ENCODE measurements around the gene TSPAN5. TPM values are rescaled to one million over a fixed set of nuclear protein-coding genes. Genes with fewer than 3 reads are reported as not detected.

The TSPAN5 gene
- total RNA-seq, 1 donor from 2014 or later: 0.43 TPM

DNA sequence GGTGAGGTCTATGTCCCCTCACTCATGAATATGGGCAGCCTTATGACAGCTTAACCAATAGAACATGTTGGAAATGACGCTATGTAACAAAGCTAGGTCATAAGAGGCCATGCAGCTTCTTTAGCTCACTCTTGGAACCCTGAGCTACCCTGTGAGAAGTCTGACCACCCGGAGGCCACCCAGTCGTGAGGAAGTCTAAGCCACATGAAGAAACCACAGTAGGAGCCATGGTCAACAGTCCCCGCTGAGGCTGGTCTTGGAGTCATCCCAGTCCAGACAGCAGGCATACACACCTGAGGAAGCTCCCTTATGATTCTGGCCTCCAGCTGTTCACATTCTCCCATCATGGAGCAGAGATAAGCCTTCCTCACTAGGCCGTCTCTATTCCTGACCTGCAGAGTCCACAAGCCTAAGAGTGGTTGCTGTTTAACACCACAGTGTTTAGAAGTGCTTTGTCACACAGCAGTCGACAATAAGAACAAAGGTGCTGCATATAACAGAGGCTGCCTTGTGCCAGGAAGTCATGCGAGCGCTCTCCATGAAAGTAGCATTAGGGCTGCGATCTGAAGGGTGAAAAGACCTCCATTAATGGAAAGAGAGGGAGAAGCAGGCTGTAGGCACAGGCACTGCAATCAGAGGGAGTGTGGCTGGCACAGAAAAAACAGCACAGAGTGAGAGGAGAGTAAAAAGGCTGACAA lies 38.2 kb downstream of the TSPAN5 start:
- no peak for ATAC-seq
- DNase-seq (ENCODE audit: low spot score): no peak

GRCh38 chr4:98619180-98619579 lies 39.2 kb downstream of the TSPAN5 start:
- no peak for DNase-seq (ENCODE audit: low spot score)
- no peak for ATAC-seq

DNA sequence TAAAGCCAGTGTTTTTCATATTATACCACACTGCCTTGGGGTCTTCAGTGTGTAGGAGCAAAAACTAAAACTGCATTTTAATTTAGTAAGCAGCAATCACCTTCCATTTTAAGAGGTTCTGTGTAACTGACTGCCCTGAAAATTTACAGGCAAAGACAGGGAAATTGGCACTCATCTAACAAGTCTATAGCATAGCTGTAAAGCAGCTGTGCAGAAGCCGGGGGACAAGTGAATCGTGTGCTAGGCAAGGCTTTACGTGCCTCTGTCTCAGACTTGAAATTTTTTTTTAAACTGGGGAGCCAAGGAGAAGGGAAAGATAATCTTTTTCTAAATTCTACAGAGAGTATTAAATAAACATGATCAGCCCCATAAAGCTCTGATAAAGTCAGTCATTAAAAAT lies 39.7 kb downstream of the TSPAN5 start:
- no peak for DNase-seq (ENCODE audit: low spot score)
- ATAC-seq: no peak

DNA sequence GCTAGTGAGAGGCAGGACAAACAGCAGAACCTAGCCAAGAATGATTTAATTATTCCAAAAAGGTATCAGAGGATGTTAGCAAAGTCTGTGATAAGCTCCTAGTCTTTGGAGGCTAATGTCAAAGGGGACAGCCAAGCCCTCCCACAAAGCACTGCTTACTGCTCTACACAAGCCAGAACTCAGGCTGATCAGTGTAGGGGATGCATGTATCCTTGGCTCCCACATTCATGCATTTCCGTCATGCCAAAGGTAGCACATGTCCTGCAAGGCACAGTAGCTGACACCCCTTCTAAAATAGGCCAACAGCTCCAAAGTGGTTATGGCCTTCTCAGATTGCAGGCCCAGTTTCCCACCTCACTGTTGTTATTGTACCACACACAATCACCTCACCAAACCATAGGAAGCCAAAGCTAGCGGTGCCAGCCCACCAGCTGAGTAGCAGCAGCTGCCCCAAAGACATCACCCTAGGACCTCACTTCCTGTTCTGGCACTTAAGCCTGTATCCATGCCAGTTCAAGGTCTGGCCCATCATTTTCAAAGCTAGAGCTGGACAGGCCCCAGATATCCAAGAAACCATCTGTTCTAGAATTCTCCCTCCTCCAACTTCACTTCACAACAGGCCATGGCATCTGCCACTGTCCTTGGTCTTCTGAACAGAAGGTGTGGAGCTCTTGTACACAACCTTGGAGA lies 40.9 kb downstream of the TSPAN5 start:
- DNase-seq (ENCODE audit: low spot score): no peak
- no peak for ATAC-seq

GRCh38 chr4:98615991-98616390 lies 42.4 kb downstream of the TSPAN5 start:
- no peak for ATAC-seq
- DNase-seq (ENCODE audit: low spot score): no peak

DNA sequence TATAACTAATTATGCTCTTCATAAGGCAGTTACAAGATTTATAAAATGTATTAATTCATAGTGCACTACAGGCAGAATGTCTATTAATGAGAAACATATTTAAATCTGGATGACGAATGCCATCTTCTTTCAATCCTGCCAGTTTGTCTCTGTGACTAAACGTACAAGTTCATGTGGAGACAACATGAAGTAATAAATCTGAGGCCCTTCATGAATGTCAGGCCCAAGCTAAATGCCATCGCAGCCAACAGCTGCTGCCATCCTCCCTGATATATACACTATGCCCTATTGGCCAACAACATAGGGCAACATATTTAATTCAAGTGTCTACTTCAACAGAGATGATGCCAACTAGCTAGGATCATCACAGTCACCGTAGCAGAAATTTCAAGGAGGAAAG lies 43.7 kb downstream of the TSPAN5 start:
- no peak for ATAC-seq
- no peak for DNase-seq (ENCODE audit: low spot score)

- ATAC-seq (no peak), DNase-seq (ENCODE audit: low spot score) (no peak)
Measured at GRCh38 chr4:98614094-98614493, 44.3 kb downstream of the TSPAN5 start.

GRCh38 chr4:98613453-98614075 lies 44.8 kb downstream of the TSPAN5 start:
- ATAC-seq: no peak
- no peak for DNase-seq (ENCODE audit: low spot score)

DNA sequence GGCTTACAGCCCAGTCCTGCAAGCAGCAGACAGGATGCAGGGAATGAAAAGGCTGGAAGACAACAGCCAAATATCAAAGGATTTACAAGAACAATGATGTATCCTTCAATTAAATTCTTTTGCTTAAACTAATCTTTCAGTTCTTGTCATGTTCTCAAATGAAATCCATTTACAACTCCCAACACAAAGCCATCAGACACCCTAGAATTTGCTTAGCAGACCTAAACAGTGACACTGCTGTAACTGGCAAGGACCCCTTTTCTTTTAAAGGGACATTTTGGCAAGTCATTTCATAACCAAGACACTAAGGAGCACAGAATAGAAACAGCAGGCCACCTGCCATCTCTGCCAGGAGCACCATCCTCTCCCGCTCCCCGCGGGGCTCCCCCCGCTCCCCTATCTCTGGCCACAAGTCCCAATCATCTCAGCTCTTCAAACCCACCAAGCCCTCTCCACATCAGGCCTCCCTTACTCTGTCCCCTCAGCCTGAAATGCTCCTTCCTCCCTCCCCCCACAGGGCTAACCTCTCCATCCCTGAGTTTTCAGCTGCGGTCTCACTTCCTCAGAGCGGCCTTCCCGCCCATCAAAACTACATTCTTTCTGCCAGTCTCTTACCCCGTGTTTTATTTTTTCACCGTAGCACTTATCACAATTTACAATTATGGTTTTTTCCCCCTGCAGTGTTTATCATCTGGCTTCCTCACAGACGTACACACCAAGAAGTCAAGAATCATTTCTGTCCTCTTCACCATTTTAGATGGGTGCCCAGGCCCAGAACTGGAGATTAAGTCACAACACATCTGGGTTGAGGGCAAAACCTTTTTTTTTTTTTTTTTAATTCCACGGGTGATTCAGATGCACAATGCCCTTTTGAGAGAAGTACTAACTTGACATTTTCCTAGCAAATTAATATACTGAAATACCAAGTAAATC lies 45.8 kb downstream of the TSPAN5 start:
- no peak for ATAC-seq

DNA sequence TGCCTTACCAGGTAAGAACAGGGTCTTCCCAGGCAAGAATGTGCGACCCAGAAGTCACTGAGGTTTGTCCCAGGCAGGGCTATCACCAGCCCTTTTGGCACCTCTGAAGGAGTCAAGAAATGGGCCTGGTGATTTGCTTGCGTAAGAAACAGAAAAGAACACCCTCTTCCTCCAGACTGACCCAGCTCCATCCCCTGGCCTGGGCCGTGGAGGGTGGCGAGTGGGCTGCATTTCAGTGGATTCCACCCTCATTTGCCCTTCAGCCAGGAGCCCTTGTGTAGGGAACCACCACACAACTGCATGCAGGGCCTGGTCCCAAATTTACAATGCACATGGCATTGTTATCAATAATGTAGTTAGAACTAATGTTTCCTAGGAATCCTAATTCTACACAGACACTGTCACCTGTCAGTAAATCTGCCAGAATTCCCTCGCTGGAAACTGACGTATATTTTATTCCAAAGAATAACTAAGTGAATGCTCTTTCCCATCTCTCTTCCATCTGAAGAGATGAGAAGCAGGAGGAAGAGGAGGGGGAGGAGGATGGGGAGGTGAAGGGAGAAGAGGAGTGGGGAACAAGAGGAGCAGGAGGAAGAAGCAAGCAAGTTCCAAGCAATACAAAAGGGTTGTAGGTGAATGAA lies 46.6 kb downstream of the TSPAN5 start:
- ATAC-seq (no peak), DNase-seq (ENCODE audit: low spot score) (no peak)

More for the DNA sequence above, 45.8 kb downstream of the TSPAN5 start:
- no peak for DNase-seq (ENCODE audit: low spot score)

GRCh38 chr4:98610926-98611676 lies 47.3 kb downstream of the TSPAN5 start:
- no peak for ATAC-seq
- no peak for DNase-seq (ENCODE audit: low spot score)

GRCh38 chr4:98610431-98610830 lies 48.0 kb downstream of the TSPAN5 start:
- DNase-seq (ENCODE audit: low spot score) (no peak), ATAC-seq (no peak)

- DNase-seq (ENCODE audit: low spot score) (no peak), ATAC-seq (no peak)
Measured at GRCh38 chr4:98609934-98610333, 48.5 kb downstream of the TSPAN5 start.

DNA sequence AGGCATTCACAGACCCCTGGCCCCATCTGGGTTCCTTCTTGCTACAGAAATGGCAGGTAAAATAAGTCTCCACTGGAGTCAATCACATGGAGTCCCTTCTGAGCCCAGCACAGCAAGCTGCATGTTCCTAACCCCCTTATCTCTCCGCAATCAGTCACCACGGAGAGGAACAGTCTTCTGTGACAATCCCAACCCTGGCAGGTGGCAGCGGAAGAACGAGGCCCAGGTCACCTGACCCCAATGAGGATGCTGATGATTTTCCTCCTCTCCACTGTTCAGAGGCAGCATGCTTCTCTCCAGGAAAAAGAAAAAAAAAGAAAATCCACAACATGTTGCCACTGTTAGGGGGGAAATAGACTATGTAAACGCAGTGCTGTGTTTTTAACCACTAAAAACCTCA lies 50.1 kb downstream of the TSPAN5 start:
- ATAC-seq: no peak
- no peak for DNase-seq (ENCODE audit: low spot score)

GRCh38 chr4:98606894-98607293 lies 51.5 kb downstream of the TSPAN5 start:
- no peak for DNase-seq (ENCODE audit: low spot score)
- no peak for ATAC-seq

GRCh38 chr4:98605216-98605615 lies 53.2 kb downstream of the TSPAN5 start:
- DNase-seq (ENCODE audit: low spot score) (no peak), ATAC-seq (no peak)

DNA sequence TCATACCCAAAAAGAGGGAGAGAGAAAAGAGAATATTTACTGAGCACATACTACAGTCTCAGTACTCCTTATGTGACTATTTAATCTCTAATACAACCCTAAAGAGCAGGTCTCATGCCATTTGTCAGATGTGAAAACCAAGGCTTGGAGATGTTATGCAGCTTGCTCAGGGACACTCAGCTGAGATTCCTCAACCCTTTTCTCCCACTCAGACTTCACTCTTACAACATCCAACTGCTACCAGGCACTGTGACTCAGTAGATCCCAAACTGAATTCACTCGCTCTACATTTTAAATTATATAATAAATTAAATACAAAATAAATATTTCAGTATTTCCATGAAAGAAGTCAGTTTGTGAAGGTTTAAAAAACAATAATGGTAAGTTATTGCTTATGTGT lies 53.7 kb downstream of the TSPAN5 start:
- no peak for ATAC-seq
- no peak for DNase-seq (ENCODE audit: low spot score)

- DNase-seq (ENCODE audit: low spot score) (no peak), ATAC-seq (no peak)
Measured at GRCh38 chr4:98603683-98604521, 54.5 kb downstream of the TSPAN5 start.

DNA sequence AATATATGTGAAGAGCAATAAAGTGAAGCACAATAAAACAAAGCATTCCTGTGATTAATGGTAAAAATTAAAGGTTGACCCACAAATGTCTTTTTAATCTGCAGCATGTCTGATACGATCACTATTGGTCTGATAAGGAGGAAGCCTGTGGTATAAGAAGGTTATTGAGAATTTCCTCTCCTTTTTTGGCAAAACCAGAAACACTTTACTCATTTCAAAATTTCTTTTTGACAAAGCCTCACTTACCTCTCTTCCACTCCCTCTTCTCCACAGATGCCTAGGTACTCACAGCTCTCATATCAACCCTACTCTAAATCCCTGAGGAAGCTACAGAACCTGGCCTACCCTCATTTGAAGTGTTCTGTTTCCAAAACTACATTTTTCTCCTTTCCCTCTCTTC lies 56.1 kb downstream of the TSPAN5 start:
- DNase-seq (ENCODE audit: low spot score): no peak
- no peak for ATAC-seq
